ENCODE data around the gene GABRR3.

GABRR3 gene

GRCh38 chr3:98021830-98022560 lies 13.1 kb downstream of the GABRR3 start:
- no peak overlapping the region for H3K4me2 ChIP-seq (ENCODE audit: low read length)
- no peak for TF ChIP-seq CTCF (IDR thresholded peaks at IDR 0.05; ENCODE audit: low read depth, low read length, poor library complexity, severe bottlenecking)
- TF ChIP-seq EZH2phosphoT487 (IDR thresholded peaks at IDR 0.05; ENCODE audit: borderline replicate concordance, low read length) = no peak

GRCh38 chr3:98020412-98020811 lies 14.7 kb downstream of the GABRR3 start:
- no peak overlapping the region for H3K27ac ChIP-seq (ENCODE audit: low read depth, low read length)
- no peak for TF ChIP-seq CTCF (IDR thresholded peaks at IDR 0.05; ENCODE audit: low read depth, low read length, poor library complexity, severe bottlenecking)
- no peak for TF ChIP-seq EZH2phosphoT487 (IDR thresholded peaks at IDR 0.05; ENCODE audit: borderline replicate concordance, low read length)
- H3K4me2 ChIP-seq (ENCODE audit: low read length) = no peak overlapping the region
- no peaks in the 10 kb centered on the region for H3K4me1 ChIP-seq (ENCODE audit: control insufficient read depth, low read length)
- no peak overlapping the region for H3K4me3 ChIP-seq (ENCODE audit: low read length)
- H4K20me1 ChIP-seq (ENCODE audit: control insufficient read depth, insufficient read depth, low read depth, low read length) = no peaks in the 10 kb centered on the region
- no peaks in the 10 kb centered on the region for H3K9me3 ChIP-seq (ENCODE audit: control insufficient read depth, insufficient read depth, low read length)
- no peaks in the 10 kb centered on the region for H3K9me2 ChIP-seq (replicated peaks; ENCODE audit: control insufficient read depth, low read length)
- no peaks in the 10 kb centered on the region for H3F3A ChIP-seq (ENCODE audit: control insufficient read depth, insufficient read depth)
- H3K36me3 ChIP-seq (ENCODE audit: control insufficient read depth, low read length) = no peaks in the 10 kb centered on the region
- no peaks in the 10 kb centered on the region for H3K27me3 ChIP-seq (ENCODE audit: control insufficient read depth, low read length)
- H3K79me2 ChIP-seq (ENCODE audit: control insufficient read depth, low read length) = no peaks in the 10 kb centered on the region

More at GRCh38 chr3:98021830-98022560, 13.1 kb downstream of the GABRR3 start:
- H3K4me1 ChIP-seq (ENCODE audit: control insufficient read depth, low read length) = no peaks in the 10 kb centered on the region
- H3K79me2 ChIP-seq (ENCODE audit: control insufficient read depth, low read length) = no peaks in the 10 kb centered on the region
- no peaks in the 10 kb centered on the region for H3F3A ChIP-seq (ENCODE audit: control insufficient read depth, insufficient read depth)
- no peak overlapping the region for H3K4me3 ChIP-seq (ENCODE audit: low read length)
- H3K9me2 ChIP-seq (replicated peaks; ENCODE audit: control insufficient read depth, low read length) = no peaks in the 10 kb centered on the region
- no peak overlapping the region for H3K27ac ChIP-seq (ENCODE audit: low read depth, low read length)
- H3K36me3 ChIP-seq (ENCODE audit: control insufficient read depth, low read length) = no peaks in the 10 kb centered on the region
- H3K9me3 ChIP-seq (ENCODE audit: control insufficient read depth, insufficient read depth, low read length) = no peaks in the 10 kb centered on the region
- no peaks in the 10 kb centered on the region for H3K27me3 ChIP-seq (ENCODE audit: control insufficient read depth, low read length)
- no peaks in the 10 kb centered on the region for H4K20me1 ChIP-seq (ENCODE audit: control insufficient read depth, insufficient read depth, low read depth, low read length)

GRCh38 chr3:98018301-98018700 lies 16.8 kb downstream of the GABRR3 start:
- Histone ChIP-seq H3F3A (ENCODE audit: control insufficient read depth, insufficient read depth) (no peaks in the 10 kb centered on the region), H3K9me2 (replicated peaks; ENCODE audit: control insufficient read depth, low read length) (no peaks in the 10 kb centered on the region), H3K79me2 (ENCODE audit: control insufficient read depth, low read length) (no peaks in the 10 kb centered on the region), H3K4me2 (ENCODE audit: low read length) (no peak overlapping the region), H3K27me3 (ENCODE audit: control insufficient read depth, low read length) (no peaks in the 10 kb centered on the region), H3K27ac (ENCODE audit: low read depth, low read length) (no peak overlapping the region), H3K4me1 (ENCODE audit: control insufficient read depth, low read length) (no peaks in the 10 kb centered on the region), H3K4me3 (ENCODE audit: low read length) (no peak overlapping the region), H3K9me3 (ENCODE audit: control insufficient read depth, insufficient read depth, low read length) (no peaks in the 10 kb centered on the region), H3K36me3 (ENCODE audit: control insufficient read depth, low read length) (no peaks in the 10 kb centered on the region), H4K20me1 (ENCODE audit: control insufficient read depth, insufficient read depth, low read depth, low read length) (no peaks in the 10 kb centered on the region)
- TF ChIP-seq CTCF (IDR thresholded peaks at IDR 0.05; ENCODE audit: low read depth, low read length, poor library complexity, severe bottlenecking) = no peak
- no peak for TF ChIP-seq EZH2phosphoT487 (IDR thresholded peaks at IDR 0.05; ENCODE audit: borderline replicate concordance, low read length)
